ENCODE data around the gene MST1R. TPM values are rescaled to one million over a fixed set of nuclear protein-coding genes. Genes with fewer than 3 reads are reported as not detected.
A peak's percentile ranks its signal among the peaks of the same experiment; 100 is the strongest.

Gene MST1R
- polyA plus RNA-seq, 1 donor from 2014 or later: 1.2 TPM

DNA sequence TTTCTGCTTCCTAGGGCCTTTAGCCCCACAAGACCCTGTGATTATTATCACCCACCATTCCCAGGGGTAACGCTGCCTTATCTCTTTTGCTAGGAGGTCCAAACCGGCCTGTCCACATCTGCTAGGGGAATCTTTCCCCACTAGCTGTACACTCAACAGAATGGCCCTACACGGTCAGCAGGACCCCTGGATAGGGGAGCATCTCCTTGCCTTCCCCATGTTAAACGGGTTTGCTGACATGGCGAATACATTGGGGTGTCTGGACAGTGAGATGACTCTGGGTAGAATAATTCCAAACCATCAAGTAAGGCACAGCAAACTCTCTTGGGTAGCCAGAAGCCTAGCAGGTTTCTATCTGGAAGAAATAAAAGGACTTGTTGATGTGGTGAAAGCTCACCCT is 48.0 kb downstream of the MST1R start:
- H3K36me3 Mint-ChIP-seq: no peaks in the 10 kb centered on the region
- peak overlapping the region in 3 of 4 donors; percentile 60 to 96 (median 88) for H3K4me3 Mint-ChIP-seq
- H3K27ac Mint-ChIP-seq: peak overlapping the region in 1 of 3 donors; percentile 82
- no peaks in the 10 kb centered on the region for H3K27me3 Mint-ChIP-seq
- H3K9me3 Mint-ChIP-seq: no peaks in the 10 kb centered on the region
- H3K4me1 Mint-ChIP-seq: peaks cover 5 to 8% (median 6%) of the 10 kb centered on the region in 3 donors

GRCh38 chr3:49845694-49846093 is 58.0 kb downstream of the MST1R start:
- H3K4me1 Mint-ChIP-seq: peaks cover 0 to 3% (median 0%) of the 10 kb centered on the region in 3 donors
- no peak overlapping the region for H3K27ac Mint-ChIP-seq
- H3K27me3 Mint-ChIP-seq: no peaks in the 10 kb centered on the region
- H3K36me3 Mint-ChIP-seq: peaks cover 2% of the 10 kb centered on the region
- no peaks in the 10 kb centered on the region for H3K9me3 Mint-ChIP-seq
- H3K4me3 Mint-ChIP-seq: no peak overlapping the region

DNA sequence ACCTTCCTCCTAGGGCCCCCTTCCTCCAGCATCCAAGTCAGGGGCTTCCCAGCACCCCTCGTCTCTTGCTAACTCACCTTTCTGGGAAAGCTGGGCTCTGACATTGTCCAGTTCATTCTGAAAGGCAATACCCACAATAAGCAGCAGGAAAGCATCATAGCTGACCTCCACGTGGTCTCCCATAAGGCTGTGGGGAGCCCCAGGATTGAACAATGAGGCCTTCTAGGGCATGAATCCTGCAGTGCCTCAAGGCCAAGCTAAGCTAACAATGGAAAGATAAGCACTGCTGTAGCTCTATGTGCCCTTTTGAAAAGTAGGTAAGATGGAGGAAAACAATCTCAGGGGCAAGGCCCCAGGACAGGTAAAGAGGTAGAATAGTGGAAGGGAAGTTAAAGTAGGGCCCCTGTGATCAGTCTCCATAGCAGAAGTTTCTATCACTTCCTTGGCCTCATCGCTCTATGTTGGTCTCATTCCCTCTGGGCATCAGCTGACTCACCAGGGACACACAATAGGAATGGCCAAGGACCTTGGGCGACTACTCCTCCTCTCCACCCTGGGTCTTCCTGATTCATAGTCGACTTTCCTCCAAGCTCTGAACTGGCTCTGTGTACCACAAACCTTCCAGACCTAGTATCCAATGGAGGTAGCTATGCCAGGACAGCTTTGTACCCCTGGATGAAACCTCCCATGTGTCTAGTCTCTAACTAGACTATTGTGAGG is 59.0 kb downstream of the MST1R start:
- Mint-ChIP-seq H3K36me3 (peaks cover 2% of the 10 kb centered on the region), H3K4me3 (no peak overlapping the region), H3K27me3 (no peaks in the 10 kb centered on the region), H3K27ac (peak overlapping the region in 1 of 3 donors; percentile 9), H3K9me3 (no peaks in the 10 kb centered on the region), H3K4me1 (peaks cover 0 to 3% (median 0%) of the 10 kb centered on the region in 3 donors)

DNA sequence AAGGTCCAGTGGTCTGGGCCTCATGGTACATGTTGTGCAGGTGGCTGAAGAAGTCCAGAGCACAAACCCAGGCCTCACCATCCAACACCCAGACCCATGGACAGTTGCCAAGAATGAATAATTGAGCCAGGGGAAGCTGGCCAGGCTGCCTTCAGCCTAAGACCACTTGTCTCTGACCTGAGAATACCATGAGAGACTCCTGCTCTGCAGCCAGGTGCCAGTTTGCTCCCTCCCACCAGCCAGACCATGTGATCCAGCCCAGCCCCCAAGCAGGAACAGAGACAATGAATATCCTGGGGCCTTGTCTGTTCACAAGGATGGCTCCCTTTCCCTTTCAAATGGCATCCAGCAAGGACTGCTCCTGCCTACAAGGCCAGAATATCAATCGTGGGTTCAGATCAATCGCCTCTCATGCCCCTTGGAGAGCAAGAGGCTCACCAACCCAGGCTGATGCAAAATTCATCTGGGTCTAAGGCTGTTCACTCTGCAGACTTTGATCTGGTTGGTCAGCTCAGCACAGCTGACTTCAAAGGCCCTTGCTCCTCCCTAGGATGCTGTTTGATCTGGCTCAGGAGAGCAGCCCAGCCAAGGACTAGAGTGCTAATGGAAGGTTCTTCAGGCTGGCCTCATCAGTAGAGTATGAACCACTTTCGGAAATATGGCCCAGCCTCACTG is 60.7 kb downstream of the MST1R start:
- Mint-ChIP-seq H3K27me3 (no peaks in the 10 kb centered on the region), H3K27ac (no peak overlapping the region), H3K4me1 (peaks cover 5% of the 10 kb centered on the region in 3 donors), H3K4me3 (peak overlapping the region in 1 of 4 donors; percentile 17), H3K9me3 (no peaks in the 10 kb centered on the region), H3K36me3 (no peaks in the 10 kb centered on the region)

DNA sequence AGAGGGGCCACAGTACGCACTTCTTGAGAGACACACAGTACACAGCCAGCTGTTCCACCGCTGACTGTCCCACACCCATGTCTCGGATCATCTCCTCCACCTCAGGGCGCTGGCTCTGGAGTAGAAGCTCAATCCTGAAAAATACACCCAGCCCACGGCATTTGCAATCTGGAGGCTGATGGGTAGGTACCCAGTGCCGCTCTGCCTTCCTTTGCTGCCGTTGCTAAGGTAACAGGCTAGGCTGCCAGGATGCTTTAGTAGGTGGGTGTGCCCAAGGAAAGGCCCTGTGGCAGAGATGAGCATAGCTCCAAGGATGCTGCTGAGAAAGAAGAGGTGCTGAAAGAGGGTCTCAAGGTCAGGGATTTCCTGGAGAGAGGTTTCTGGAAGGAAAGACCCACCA is 61.9 kb downstream of the MST1R start:
- Mint-ChIP-seq H3K36me3 (no peaks in the 10 kb centered on the region), H3K27ac (no peak overlapping the region), H3K4me3 (no peak overlapping the region), H3K9me3 (no peaks in the 10 kb centered on the region), H3K4me1 (peaks cover 5% of the 10 kb centered on the region in 3 donors), H3K27me3 (no peaks in the 10 kb centered on the region)

- no peaks in the 10 kb centered on the region for H3K36me3 Mint-ChIP-seq
- H3K9me3 Mint-ChIP-seq: no peaks in the 10 kb centered on the region
- H3K27ac Mint-ChIP-seq: peak overlapping the region in 1 of 3 donors; percentile 39
- H3K4me1 Mint-ChIP-seq: peaks cover 5% of the 10 kb centered on the region in 3 donors
- H3K4me3 Mint-ChIP-seq: no peak overlapping the region
- no peaks in the 10 kb centered on the region for H3K27me3 Mint-ChIP-seq
Measured at GRCh38 chr3:49841126-49841696, 62.5 kb downstream of the MST1R start.

DNA sequence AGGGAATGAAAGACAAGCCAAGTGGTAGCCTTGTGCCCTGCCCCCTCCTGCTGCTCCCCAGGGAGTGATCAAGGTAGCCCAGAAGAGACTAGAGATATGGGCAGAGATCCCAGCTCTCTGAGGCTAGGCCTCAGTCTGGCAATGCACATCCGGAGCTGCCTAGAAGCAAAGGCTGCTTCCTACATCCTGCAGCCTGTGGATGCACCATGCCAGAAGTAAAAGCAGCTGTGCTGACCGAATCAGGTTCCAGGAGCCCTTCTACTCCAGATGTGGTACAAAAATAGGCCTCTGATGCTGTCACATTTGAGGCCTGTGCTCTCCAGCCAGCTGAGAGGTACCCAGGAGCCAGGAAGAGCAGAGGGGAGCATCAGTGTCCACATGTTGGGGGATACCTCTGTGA is 63.3 kb downstream of the MST1R start:
- H3K4me1 Mint-ChIP-seq: peaks cover 5% of the 10 kb centered on the region in 3 donors
- no peaks in the 10 kb centered on the region for H3K9me3 Mint-ChIP-seq
- peak overlapping the region in 1 of 3 donors; percentile 78 for H3K27ac Mint-ChIP-seq
- H3K36me3 Mint-ChIP-seq: no peaks in the 10 kb centered on the region
- H3K27me3 Mint-ChIP-seq: no peaks in the 10 kb centered on the region
- H3K4me3 Mint-ChIP-seq: no peak overlapping the region

DNA sequence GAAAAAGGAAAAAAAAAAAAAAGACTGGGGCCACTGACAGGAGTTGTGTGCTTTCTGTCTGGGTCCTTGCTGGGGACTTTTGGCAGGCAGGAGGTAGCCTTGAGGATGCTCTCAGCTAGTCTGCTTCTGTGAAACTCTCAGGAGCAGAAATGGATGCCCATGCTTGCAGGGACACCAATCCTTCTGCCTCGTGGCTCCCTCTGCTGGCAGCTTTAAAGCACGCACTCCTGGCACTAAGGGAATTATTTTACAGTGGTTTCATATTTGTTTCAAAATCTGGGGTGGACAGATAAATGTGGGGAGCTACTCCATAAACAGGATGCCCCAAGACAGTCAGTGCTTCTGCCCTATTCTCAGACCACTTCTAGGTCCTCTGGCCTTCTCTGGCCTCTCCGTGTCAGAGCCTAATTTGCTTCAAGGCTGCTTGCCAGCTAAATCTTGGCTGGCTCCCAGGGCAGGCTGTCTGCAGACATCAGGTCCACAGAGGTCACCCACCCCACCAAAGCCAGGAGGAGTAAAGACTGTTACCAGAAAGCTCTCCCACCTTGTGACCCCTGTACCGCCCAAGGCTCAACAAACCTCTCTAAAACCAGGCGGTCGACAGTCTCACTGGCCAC is 64.4 kb downstream of the MST1R start:
- Mint-ChIP-seq H3K4me1 (peaks cover 5% of the 10 kb centered on the region in 3 donors), H3K4me3 (no peak overlapping the region), H3K27me3 (no peaks in the 10 kb centered on the region), H3K27ac (no peak overlapping the region), H3K36me3 (peaks cover 2% of the 10 kb centered on the region), H3K9me3 (no peaks in the 10 kb centered on the region)

Other genes with a start within 250 kb of the MST1R start
- 84.5 TPM for gene APEH, start 229.5 kb downstream of the MST1R start, polyA plus RNA-seq
- 1.3 TPM for gene MST1, start 214.4 kb downstream of the MST1R start, polyA plus RNA-seq
- 19.7 TPM for gene RNF123, start 214.3 kb downstream of the MST1R start, polyA plus RNA-seq
- gene AMIGO3, start 184.2 kb downstream of the MST1R start, polyA plus RNA-seq: 1.5 TPM
- 27.5 TPM for gene GMPPB, start 179.9 kb downstream of the MST1R start, polyA plus RNA-seq
- 28.7 TPM for gene IP6K1, start 117.3 kb downstream of the MST1R start, polyA plus RNA-seq
- not detected for gene CDHR4, start 104.0 kb downstream of the MST1R start, polyA plus RNA-seq
- 35.5 TPM for gene INKA1, start 100.6 kb downstream of the MST1R start, polyA plus RNA-seq
- 61.5 TPM for gene UBA7, start 89.9 kb downstream of the MST1R start, polyA plus RNA-seq
- gene TRAIP, start 47.3 kb downstream of the MST1R start, polyA plus RNA-seq: 5.4 TPM
- not detected for gene CAMKV, start 34.0 kb downstream of the MST1R start, polyA plus RNA-seq
- gene MON1A, start 25.9 kb upstream of the MST1R start, polyA plus RNA-seq: 12.1 TPM
- 65.1 TPM for gene RBM6, start 36.3 kb upstream of the MST1R start, polyA plus RNA-seq
- 47.4 TPM for gene RBM5, start 185.0 kb upstream of the MST1R start, polyA plus RNA-seq

Data from IgD-negative memory B cell (primary cell).